Measurements from ENCODE around the gene MRPL48.

MRPL48 gene

GRCh38 chr11:73792584-73792983 is 4.9 kb downstream of the MRPL48 start:
- no peak overlapping the region for H3K4me3 ChIP-seq (ENCODE audit: low read depth, low read length)
- TF ChIP-seq, protein P1, sequence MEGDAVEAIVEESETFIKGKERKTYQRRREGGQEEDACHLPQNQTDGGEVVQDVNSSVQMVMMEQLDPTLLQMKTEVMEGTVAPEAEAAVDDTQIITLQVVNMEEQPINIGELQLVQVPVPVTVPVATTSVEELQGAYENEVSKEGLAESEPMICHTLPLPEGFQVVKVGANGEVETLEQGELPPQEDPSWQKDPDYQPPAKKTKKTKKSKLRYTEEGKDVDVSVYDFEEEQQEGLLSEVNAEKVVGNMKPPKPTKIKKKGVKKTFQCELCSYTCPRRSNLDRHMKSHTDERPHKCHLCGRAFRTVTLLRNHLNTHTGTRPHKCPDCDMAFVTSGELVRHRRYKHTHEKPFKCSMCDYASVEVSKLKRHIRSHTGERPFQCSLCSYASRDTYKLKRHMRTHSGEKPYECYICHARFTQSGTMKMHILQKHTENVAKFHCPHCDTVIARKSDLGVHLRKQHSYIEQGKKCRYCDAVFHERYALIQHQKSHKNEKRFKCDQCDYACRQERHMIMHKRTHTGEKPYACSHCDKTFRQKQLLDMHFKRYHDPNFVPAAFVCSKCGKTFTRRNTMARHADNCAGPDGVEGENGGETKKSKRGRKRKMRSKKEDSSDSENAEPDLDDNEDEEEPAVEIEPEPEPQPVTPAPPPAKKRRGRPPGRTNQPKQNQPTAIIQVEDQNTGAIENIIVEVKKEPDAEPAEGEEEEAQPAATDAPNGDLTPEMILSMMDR (IDR thresholded peaks at IDR 0.05; ENCODE audit: low read depth, low read length) = no peak

- TF ChIP-seq, protein P1 (IDR thresholded peaks at IDR 0.05; ENCODE audit: low read depth, low read length) = no peak
- H3K4me3 ChIP-seq (ENCODE audit: low read depth, low read length) = no peak overlapping the region
These were observed 8.4 kb downstream of the MRPL48 start for GRCh38 chr11:73795925-73796632.

- no peak overlapping the region for H3K4me3 ChIP-seq (ENCODE audit: low read depth, low read length)
- TF ChIP-seq, protein P1 (IDR thresholded peaks at IDR 0.05; ENCODE audit: low read depth, low read length) = no peak
These were observed 9.8 kb downstream of the MRPL48 start for GRCh38 chr11:73797457-73797856.

DNA sequence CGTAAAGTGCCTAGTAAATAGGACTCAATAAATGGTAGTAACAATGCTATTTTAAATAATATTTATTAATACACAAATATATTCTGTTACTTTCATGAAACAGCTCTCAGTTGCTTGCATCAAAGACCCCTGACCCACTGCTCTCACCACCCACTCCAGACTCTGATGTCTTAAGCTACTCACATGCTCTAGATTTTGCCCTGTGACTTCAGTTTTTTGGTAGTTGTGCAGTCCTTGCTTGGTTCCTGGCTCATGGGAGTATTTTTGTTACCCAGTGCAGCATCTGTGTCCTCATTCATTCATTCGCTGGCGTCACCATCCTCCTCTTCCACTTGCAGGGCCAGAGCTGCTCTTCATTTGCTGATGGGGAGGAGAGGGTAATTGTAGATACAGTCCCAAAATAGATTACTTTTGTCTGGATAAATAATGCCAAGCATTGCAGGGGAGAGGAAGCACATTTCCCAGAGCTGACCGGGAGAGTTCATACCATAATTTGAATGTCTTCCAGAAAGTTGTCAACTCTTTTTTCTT is 12.7 kb downstream of the MRPL48 start:
- TF ChIP-seq, protein P1 (IDR thresholded peaks at IDR 0.05; ENCODE audit: low read depth, low read length) = no peak
- no peak overlapping the region for H3K4me3 ChIP-seq (ENCODE audit: low read depth, low read length)

DNA sequence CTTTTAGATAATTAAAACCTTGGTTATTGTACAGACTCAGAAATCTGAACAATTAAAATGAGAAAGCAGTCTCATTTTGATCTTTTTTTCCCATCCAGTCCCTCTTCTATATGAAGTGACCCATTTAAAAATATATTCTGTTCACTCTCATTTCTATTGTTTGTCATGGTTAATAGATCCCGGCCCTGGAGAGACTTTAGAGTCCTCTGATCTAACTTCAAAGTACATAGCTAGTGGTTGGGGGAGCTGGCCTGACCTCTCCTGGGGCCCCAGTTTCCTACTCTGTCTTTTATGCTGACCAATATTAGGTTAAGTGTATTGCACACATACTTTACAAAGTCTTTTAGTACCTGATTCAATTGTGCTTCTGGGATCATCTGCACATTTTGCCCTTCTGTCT is 13.5 kb downstream of the MRPL48 start:
- TF ChIP-seq, protein P1 (IDR thresholded peaks at IDR 0.05; ENCODE audit: low read depth, low read length) = no peak
- H3K4me3 ChIP-seq (ENCODE audit: low read depth, low read length) = no peak overlapping the region

DNA sequence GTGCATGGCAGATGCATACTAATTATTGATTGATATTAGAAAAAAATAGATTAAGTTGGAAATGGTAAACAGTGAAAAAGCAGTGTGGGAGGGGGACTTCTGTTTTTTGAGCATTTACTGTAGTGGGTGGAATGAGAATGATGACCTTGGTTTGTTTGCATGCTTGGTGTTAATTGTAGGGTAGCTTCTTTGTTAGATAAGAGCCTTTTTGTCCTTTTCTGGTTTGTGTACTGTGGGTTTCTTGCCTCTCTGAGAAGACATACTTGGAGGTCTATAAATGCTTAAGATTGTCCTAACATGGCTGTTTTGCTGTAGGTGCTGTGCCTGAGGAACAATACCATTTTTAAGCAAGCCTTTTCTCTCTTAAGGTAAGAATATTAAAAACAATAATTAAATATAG is 17.0 kb downstream of the MRPL48 start:
- H3K4me3 ChIP-seq (ENCODE audit: low read depth, low read length) = no peak overlapping the region
- TF ChIP-seq, protein P1 (IDR thresholded peaks at IDR 0.05; ENCODE audit: low read depth, low read length) = no peak

DNA sequence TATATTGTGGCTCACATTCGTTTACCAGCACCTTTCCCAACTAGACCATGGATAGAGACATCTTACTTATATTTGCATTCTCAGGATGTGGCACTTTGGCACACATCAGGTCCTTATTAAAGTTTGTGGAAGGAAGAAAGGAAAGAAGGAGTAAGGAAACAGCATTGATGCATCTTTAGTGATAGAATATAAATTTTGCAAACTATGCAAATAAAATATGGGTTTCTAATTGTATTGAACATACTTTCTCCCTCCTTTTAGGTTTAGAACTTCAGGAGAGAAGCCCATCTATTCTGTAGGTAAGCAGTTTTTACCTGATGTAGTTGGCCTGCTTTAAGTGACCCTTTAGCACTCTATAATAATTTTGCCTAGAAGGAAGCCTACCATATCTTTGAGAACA is 20.4 kb downstream of the MRPL48 start:
- no peak overlapping the region for H3K4me3 ChIP-seq (ENCODE audit: low read depth, low read length)
- TF ChIP-seq, protein P1 (IDR thresholded peaks at IDR 0.05; ENCODE audit: low read depth, low read length) = no peak

All from WI38 (cell line).